HEK293 (cell line): Measurements from ENCODE around the gene CCNK.

Experiments used
- CTCF ChIA-PET: fragments of 350-600 bp; formaldehyde crosslinking; extraction: SDS; loops from one replicate; lab custom pipeline; 2021; ENCODE audit warnings: antibody characterized with exemption; lab: Yijun Ruan, JAX
- POLR2A ChIA-PET: fragments of 300-600 bp; formaldehyde crosslinking; extraction: SDS; loops from one replicate; lab custom pipeline; 2020; ENCODE audit warnings: antibody characterized with exemption, inconsistent platforms; lab: Yijun Ruan, JAX
- H3K27ac ChIP-seq: fragments of 200-500 bp; sonication (Bioruptor generic); 2 replicates; pipeline ENCODE4 v1.5.1; 2014; ENCODE audit warnings: low read depth, low read length, control low read depth, inconsistent platforms; ENCODE audit errors: extremely low read depth
- H3K36me3 ChIP-seq, 2 experiments: fragments of 200-500 bp in 1 of 2; sonication (Bioruptor generic) in 1 of 2; 1 replicate in 1 of 2; 2 replicates in 1 of 2; pipeline ENCODE4 v1.5.1; 2014 to 2017; ENCODE audit warnings: inconsistent platforms in 2 of 2, low read length in 2 of 2; ENCODE audit not compliant: control insufficient read depth in 2 of 2, insufficient read depth in 1 of 2
- H3K4me1 ChIP-seq: fragments of 200-500 bp; sonication (Bioruptor generic); 2 replicates; pipeline ENCODE4 v1.5.1; 2014; ENCODE audit warnings: mild to moderate bottlenecking, low read length, inconsistent platforms; ENCODE audit not compliant: control insufficient read depth, insufficient read depth
- H3K4me3 ChIP-seq: 2 replicates; pipeline ENCODE4 v1.5.1; 2011; ENCODE audit warnings: low read depth, mild to moderate bottlenecking, control low read depth, low read length, moderate library complexity
- H3K9me3 ChIP-seq: fragments of 200-500 bp; sonication (Bioruptor generic); 2 replicates; pipeline ENCODE4 v1.5.1; 2014; ENCODE audit warnings: low read depth, low read length, inconsistent platforms; ENCODE audit not compliant: control insufficient read depth, insufficient read depth
- GFI1B ChIP-seq: fragments of 450-650 bp; formaldehyde crosslinking; IDR thresholded peaks from 2 replicates; pipeline ENCODE4 v1.5.1; 2016; ENCODE audit warnings: missing biosample characterization, missing genetic modification characterization
- KLF1 ChIP-seq: fragments of 450-650 bp; formaldehyde crosslinking; IDR thresholded peaks from 2 replicates; pipeline ENCODE4 v1.5.1; 2016; ENCODE audit warnings: missing biosample characterization, missing genetic modification characterization
- MEIS1 ChIP-seq: sonication (generic); formaldehyde crosslinking; IDR thresholded peaks from 2 replicates; pipeline ENCODE4 v1.8.1; 2022; ENCODE audit warnings: missing genetic modification reagents, mild to moderate bottlenecking, borderline replicate concordance
- PATZ1 ChIP-seq: fragments of 450-650 bp; formaldehyde crosslinking; IDR thresholded peaks from 2 replicates; pipeline ENCODE4 v1.5.1; 2016; ENCODE audit warnings: missing biosample characterization, missing genetic modification characterization
- REPIN1 ChIP-seq: fragments of 450-650 bp; formaldehyde crosslinking; IDR thresholded peaks from 2 replicates; pipeline ENCODE4 v1.5.1; 2017; ENCODE audit warnings: missing biosample characterization, missing genetic modification characterization, low read depth
- SP7 ChIP-seq: fragments of 450-650 bp; formaldehyde crosslinking; IDR thresholded peaks from 2 replicates; pipeline ENCODE4 v1.5.1; 2016; ENCODE audit warnings: missing biosample characterization, missing genetic modification characterization
- WT1 ChIP-seq: fragments of 450-650 bp; formaldehyde crosslinking; IDR thresholded peaks from 2 replicates; pipeline ENCODE4 v1.5.1; 2016; ENCODE audit warnings: missing biosample characterization, missing genetic modification characterization
- ZBTB21 ChIP-seq: fragments of 450-650 bp; formaldehyde crosslinking; IDR thresholded peaks from 2 replicates; pipeline ENCODE4 v1.5.1; 2017; ENCODE audit warnings: missing biosample characterization, missing genetic modification characterization
- ZBTB44 ChIP-seq: fragments of 450-650 bp; IDR thresholded peaks from 2 replicates; pipeline ENCODE4 v1.5.1; 2018; ENCODE audit warnings: missing biosample characterization, mild to moderate bottlenecking, missing genetic modification characterization
- ZEB2 ChIP-seq: fragments of 450-650 bp; formaldehyde crosslinking; IDR thresholded peaks from 2 replicates; pipeline ENCODE4 v1.5.1; 2016; ENCODE audit warnings: missing biosample characterization, missing genetic modification characterization
- ZNF114 ChIP-seq: fragments of 450-650 bp; formaldehyde crosslinking; IDR thresholded peaks from 2 replicates; pipeline ENCODE4 v1.5.0; 2017; ENCODE audit warnings: missing biosample characterization, missing genetic modification characterization
- ZNF174 ChIP-seq: fragments of 450-650 bp; formaldehyde crosslinking; IDR thresholded peaks from 2 replicates; pipeline ENCODE4 v1.5.0; 2017; ENCODE audit warnings: missing biosample characterization, mild to moderate bottlenecking, missing genetic modification characterization
- ZNF274 ChIP-seq, 2 experiments: fragments of 200-500 bp in 1 of 2; fragments of 450-650 bp in 1 of 2; sonication (Bioruptor generic) in 1 of 2; formaldehyde crosslinking in 1 of 2; IDR thresholded peaks; 2 replicates each; pipeline versions ENCODE4 v1.5.1 to v1.6.1; 2014 to 2016; ENCODE audit warnings: borderline replicate concordance in 1 of 2, inconsistent platforms in 1 of 2, low read length in 1 of 2, missing biosample characterization in 1 of 2, missing genetic modification characterization in 1 of 2
- ZNF391 ChIP-seq: fragments of 450-650 bp; formaldehyde crosslinking; IDR thresholded peaks from 2 replicates; pipeline ENCODE4 v1.5.1; 2016; ENCODE audit warnings: low read depth, missing biosample characterization, missing genetic modification characterization, borderline replicate concordance
- ZNF398 ChIP-seq: fragments of 450-650 bp; formaldehyde crosslinking; IDR thresholded peaks from 2 replicates; pipeline ENCODE4 v1.5.1; 2017; ENCODE audit warnings: missing biosample characterization, missing genetic modification characterization
- ZNF514 ChIP-seq: fragments of 450-650 bp; formaldehyde crosslinking; IDR thresholded peaks from 2 replicates; pipeline ENCODE4 v1.5.1; 2016; ENCODE audit warnings: missing biosample characterization, missing genetic modification characterization
- ZNF529 ChIP-seq: fragments of 450-650 bp; formaldehyde crosslinking; IDR thresholded peaks from 2 replicates; pipeline ENCODE4 v1.5.1; 2017; ENCODE audit warnings: missing genetic modification characterization, missing biosample characterization; ENCODE audit not compliant: insufficient replicate concordance
- ZNF548 ChIP-seq: fragments of 450-650 bp; formaldehyde crosslinking; IDR thresholded peaks from 2 replicates; pipeline ENCODE4 v1.5.1; 2016; ENCODE audit warnings: missing biosample characterization, missing genetic modification characterization
- ZNF558 ChIP-seq: fragments of 450-650 bp; formaldehyde crosslinking; IDR thresholded peaks from 2 replicates; pipeline ENCODE4 v1.5.1; 2016; ENCODE audit warnings: missing biosample characterization, missing genetic modification characterization
- ZNF571 ChIP-seq: fragments of 450-650 bp; formaldehyde crosslinking; IDR thresholded peaks from 2 replicates; pipeline ENCODE4 v1.5.0; 2017; ENCODE audit warnings: missing biosample characterization, missing genetic modification characterization
- ZNF585B ChIP-seq: fragments of 450-650 bp; formaldehyde crosslinking; IDR thresholded peaks from 2 replicates; pipeline ENCODE4 v1.5.1; 2016; ENCODE audit warnings: missing biosample characterization, missing genetic modification characterization
- ZNF600 ChIP-seq: fragments of 450-650 bp; formaldehyde crosslinking; IDR thresholded peaks from 2 replicates; pipeline ENCODE4 v1.5.1; 2016; ENCODE audit warnings: missing biosample characterization, missing genetic modification characterization
- ZNF623 ChIP-seq: fragments of 450-650 bp; formaldehyde crosslinking; IDR thresholded peaks from 2 replicates; pipeline ENCODE4 v1.5.1; 2016; ENCODE audit warnings: missing biosample characterization, missing genetic modification characterization
- ZNF626 ChIP-seq: fragments of 450-650 bp; sonication (Bioruptor Pico); formaldehyde crosslinking; IDR thresholded peaks from 2 replicates; pipeline ENCODE4 v1.5.1; 2018; ENCODE audit warnings: missing biosample characterization, missing genetic modification characterization, inconsistent platforms
- ZNF658 ChIP-seq: fragments of 450-650 bp; formaldehyde crosslinking; IDR thresholded peaks from 2 replicates; pipeline ENCODE4; 2016; ENCODE audit warnings: missing biosample characterization, missing genetic modification characterization
- ZNF660 ChIP-seq: fragments of 450-650 bp; IDR thresholded peaks from 2 replicates; pipeline ENCODE4 v1.5.1; 2018; ENCODE audit warnings: missing biosample characterization, mild to moderate bottlenecking, missing genetic modification characterization
- ZNF664 ChIP-seq: fragments of 450-650 bp; formaldehyde crosslinking; IDR thresholded peaks from 2 replicates; pipeline ENCODE4 v1.5.1; 2016; ENCODE audit warnings: missing biosample characterization, missing genetic modification characterization
- ZNF76 ChIP-seq: fragments of 450-650 bp; formaldehyde crosslinking; IDR thresholded peaks from 2 replicates; pipeline ENCODE4; 2016; ENCODE audit warnings: low read depth, missing biosample characterization, missing genetic modification characterization, borderline replicate concordance
- ZNF792 ChIP-seq: fragments of 450-650 bp; formaldehyde crosslinking; IDR thresholded peaks from 2 replicates; pipeline ENCODE4 v1.5.1; 2016; ENCODE audit warnings: missing biosample characterization, missing genetic modification characterization
- ZSCAN23 ChIP-seq: fragments of 450-650 bp; formaldehyde crosslinking; IDR thresholded peaks from 2 replicates; pipeline ENCODE4 v1.5.1; 2016; ENCODE audit warnings: missing biosample characterization, missing genetic modification characterization

The CCNK gene

GRCh38 chr14:99484106-99484505 lies 2.9 kb downstream of the CCNK start:
- CTCF ChIA-PET: no interaction called here

GRCh38 chr14:99497341-99497740 lies 16.1 kb downstream of the CCNK start:
- Histone ChIP-seq H3K36me3 (peaks cover 30 to 89% of the 10 kb centered on the region in 2 experiments), H3K4me1 (no peaks in the 10 kb centered on the region), H3K27ac (no peak overlapping the region), H3K4me3 (no peak overlapping the region), H3K9me3 (no peaks in the 10 kb centered on the region)
- TF ChIP-seq ZNF571 (tag by site-specific recombination): no peak
- TF ChIP-seq ZNF391 (tag by site-specific recombination): no peak
- 0 out of 2 replicates have a peak, but pooled peaks have one; percentile 17 for TF ChIP-seq ZNF664 (tag by site-specific recombination)
- POLR2A ChIA-PET: interaction anchor here (1.5 kb wide), 1 partner anchor 17 kb away, joined by 3 read pairs; the partner anchor contains the start of genes CCNK and SETD3
- CTCF ChIA-PET: no interaction called here

More at GRCh38 chr14:99484106-99484505, 2.9 kb downstream of the CCNK start:
- Histone ChIP-seq H3K27ac (no peak overlapping the region), H3K36me3 (no peaks in the 10 kb centered on the region), H3K9me3 (no peaks in the 10 kb centered on the region), H3K4me1 (peaks cover 10% of the 10 kb centered on the region), H3K4me3 (no peak overlapping the region)
- POLR2A ChIA-PET: no interaction called here
- no peak for TF ChIP-seq ZNF623
- peak; percentile 68; the same call in 1 of the 2 replicates for TF ChIP-seq ZBTB44 (tag by site-specific recombination)

DNA sequence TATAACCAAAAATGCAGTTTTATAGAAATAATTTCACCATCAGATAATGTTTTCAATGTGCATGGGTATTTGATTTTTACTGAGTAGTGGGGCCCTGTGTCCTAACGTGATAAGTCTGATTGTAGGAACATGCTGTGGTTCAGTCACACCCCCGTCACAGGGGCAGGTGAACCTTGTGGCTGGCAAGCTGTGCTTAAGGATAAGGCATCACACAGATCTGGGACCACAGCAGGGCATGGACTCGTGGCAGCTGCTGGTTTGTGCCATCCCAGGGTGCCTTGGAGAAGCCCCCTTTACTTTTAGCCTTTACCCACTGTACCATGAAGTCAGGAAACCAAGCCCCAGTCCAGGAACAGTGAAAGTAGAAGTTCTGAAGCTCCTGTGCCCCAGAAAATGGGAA lies 16.7 kb downstream of the CCNK start:
- ChIA-PET CTCF (no interaction called here), POLR2A (interaction anchor here (1.5 kb wide), 1 partner anchor 17 kb away, joined by 3 read pairs; the partner anchor contains the start of genes CCNK and SETD3)
- no peak overlapping the region for H3K27ac ChIP-seq

DNA sequence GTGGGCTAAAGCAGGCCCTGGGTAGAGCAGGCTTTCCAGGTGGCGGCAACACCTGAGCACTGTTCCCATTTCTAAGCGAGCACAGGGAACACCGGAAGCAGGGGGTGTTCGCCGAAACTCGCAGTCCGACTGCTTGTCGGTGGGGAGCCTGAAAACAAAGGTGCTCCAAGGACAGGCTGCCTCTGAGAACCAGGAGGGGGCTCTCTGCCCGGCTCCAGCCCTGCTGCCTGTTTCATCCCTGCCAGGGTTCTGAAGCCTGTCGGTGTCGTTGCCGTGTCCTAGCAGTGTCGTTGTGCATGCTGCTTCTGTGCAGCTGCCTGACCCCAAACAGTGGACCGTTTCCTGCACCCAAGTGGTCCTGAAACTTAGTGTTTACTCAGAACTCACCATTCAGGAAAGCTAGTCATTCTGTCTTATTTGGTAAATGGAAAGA lies 21.8 kb downstream of the CCNK start:
- peaks cover 48 to 95% of the 10 kb centered on the region in 2 experiments for H3K36me3 ChIP-seq
- CTCF ChIA-PET: no interaction called here
- no peak overlapping the region for H3K27ac ChIP-seq
- no peak overlapping the region for H3K4me3 ChIP-seq
- TF ChIP-seq ZNF623 (no peak), ZNF600 (no peak), ZNF626 (tag by site-specific recombination) (no peak), ZNF660 (no peak), ZNF114 (tag by site-specific recombination) (no peak), ZNF792 (tag by site-specific recombination) (no peak), PATZ1 (no peak), ZNF174 (tag by site-specific recombination) (no peak), ZNF398 (tag by site-specific recombination) (no peak), ZBTB21 (tag by site-specific recombination) (no peak), ZNF529 (tag by site-specific recombination) (no peak), ZSCAN23 (tag by site-specific recombination) (no peak), ZNF548 (tag by site-specific recombination) (no peak)
- H3K9me3 ChIP-seq: no peaks in the 10 kb centered on the region
- H3K4me1 ChIP-seq: no peaks in the 10 kb centered on the region
- POLR2A ChIA-PET: no interaction called here

More for the DNA sequence above, 16.7 kb downstream of the CCNK start:
- Histone ChIP-seq H3K9me3 (no peaks in the 10 kb centered on the region), H3K36me3 (peaks cover 31 to 89% of the 10 kb centered on the region in 2 experiments), H3K4me3 (no peak overlapping the region), H3K4me1 (no peaks in the 10 kb centered on the region)
- TF ChIP-seq ZNF585B: no peak
- no peak for TF ChIP-seq ZEB2 (tag by site-specific recombination)
- TF ChIP-seq ZNF558 (tag by site-specific recombination): no peak
- TF ChIP-seq ZNF76 (tag by site-specific recombination): no peak
- TF ChIP-seq REPIN1 (tag by site-specific recombination): no peak
- no peak for TF ChIP-seq ZNF274 (IDR thresholded peaks at IDR 0.05; ENCODE audit: low read length)
- no peak for TF ChIP-seq ZNF274 (tag by site-specific recombination; IDR thresholded peaks at IDR 0.05; ENCODE audit: borderline replicate concordance)
- no peak for TF ChIP-seq KLF1 (tag by site-specific recombination)
- no peak for TF ChIP-seq WT1
- no peak for TF ChIP-seq MEIS1 (CRISPR knock-in tag)
- no peak for TF ChIP-seq GFI1B (tag by site-specific recombination)
- no peak for TF ChIP-seq ZNF658 (tag by site-specific recombination)
- no peak for TF ChIP-seq ZNF514
- no peak for TF ChIP-seq SP7 (tag by site-specific recombination)
